Inferior parietal cortex (tissue), 1 donor: Measurements from ENCODE around the gene ICAM3.

ENCODE experiments used
- DNase-seq: peaks from one replicate; pipeline ENCODE4 v3.0.0-alpha.2; 2016; ENCODE audit errors: extremely low spot score

ICAM3 gene

GRCh38 chr19:10291554-10292205, 47.7 kb downstream of the ICAM3 start:
- no peak for DNase-seq

GRCh38 chr19:10290876-10291553, 48.4 kb downstream of the ICAM3 start:
- DNase-seq: no peak

DNA sequence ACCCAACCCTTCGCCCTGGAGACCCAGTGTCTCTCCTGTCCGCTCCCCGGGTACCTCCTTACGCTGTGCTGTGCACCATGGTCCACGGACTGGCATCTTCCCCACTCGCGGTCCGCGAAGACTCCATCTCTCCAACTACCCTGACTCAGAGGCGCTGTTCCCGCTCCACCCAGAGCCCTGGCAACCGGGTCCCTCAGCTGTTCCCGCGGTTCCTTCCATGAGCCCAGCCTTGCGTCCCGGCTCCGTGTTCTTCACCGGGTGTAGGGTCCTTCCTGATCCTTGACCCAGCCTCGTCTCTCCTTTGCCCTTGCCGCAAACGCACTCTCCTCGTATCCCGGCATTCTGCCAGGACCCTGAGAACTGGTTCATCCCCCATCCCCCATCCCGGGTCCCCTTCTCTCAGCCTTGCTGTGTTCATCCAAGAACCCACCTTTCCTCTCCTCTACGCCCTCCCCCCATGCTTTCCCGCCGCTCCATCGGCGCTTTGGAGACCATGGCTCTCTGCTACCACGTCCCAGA, 49.0 kb downstream of the ICAM3 start:
- no peak for DNase-seq

DNA sequence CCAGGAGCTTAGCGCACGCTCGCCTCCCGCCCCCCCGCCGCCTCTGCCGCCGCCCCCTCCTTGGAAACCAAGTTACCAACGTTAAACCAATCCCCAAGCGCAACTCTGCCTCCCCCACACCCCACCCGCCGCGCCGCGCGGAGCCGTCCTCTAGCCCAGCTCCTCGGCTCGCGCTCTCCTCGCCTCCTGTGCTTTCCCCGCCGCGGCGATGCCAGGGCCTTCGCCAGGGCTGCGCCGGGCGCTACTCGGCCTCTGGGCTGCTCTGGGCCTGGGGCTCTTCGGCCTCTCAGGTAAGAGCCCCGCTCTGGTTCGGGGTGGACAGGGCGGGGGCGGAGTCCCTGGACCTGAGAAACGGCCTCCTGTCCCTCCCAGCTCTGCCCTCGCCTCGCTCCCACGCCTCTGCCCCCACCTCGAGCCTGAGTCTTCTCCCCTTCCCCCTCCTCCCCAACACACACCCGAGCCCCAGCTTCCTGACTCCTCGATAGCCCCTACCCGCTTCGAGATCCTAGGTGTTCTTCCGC, 49.5 kb downstream of the ICAM3 start, which contains the start of gene ICAM5:
Gene ICAM5, plus strand, starts transcription at position 117 of the 521 bp plus-strand sequence. Its CDS starts 92 bp downstream, at position 209.
- no peak for DNase-seq

GRCh38 chr19:10289167-10289835, 50.1 kb downstream of the ICAM3 start:
- DNase-seq: peak; percentile 49

DNA sequence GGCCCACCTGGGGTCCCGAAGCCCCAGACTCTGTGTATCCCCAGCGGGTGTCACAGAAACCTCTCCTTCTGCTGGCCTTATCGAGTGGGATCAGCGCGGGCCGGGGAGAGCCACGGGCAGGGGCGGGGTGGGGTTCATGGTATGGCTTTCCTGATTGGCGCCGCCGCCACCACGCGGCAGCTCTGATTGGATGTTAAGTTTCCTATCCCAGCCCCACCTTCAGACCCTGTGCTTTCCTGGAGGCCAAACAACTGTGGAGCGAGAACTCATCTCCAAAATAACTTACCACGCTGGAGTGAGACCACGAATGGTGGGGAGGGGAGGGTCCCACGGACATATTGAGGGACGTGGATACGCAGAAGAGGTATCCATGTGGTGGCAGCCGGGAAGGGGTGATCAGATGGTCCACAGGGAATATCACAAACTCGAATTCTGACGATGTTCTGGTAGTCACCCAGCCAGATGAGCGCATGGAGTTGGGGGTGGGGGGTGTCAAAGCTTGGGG, 50.7 kb downstream of the ICAM3 start:
- DNase-seq: no peak

DNA sequence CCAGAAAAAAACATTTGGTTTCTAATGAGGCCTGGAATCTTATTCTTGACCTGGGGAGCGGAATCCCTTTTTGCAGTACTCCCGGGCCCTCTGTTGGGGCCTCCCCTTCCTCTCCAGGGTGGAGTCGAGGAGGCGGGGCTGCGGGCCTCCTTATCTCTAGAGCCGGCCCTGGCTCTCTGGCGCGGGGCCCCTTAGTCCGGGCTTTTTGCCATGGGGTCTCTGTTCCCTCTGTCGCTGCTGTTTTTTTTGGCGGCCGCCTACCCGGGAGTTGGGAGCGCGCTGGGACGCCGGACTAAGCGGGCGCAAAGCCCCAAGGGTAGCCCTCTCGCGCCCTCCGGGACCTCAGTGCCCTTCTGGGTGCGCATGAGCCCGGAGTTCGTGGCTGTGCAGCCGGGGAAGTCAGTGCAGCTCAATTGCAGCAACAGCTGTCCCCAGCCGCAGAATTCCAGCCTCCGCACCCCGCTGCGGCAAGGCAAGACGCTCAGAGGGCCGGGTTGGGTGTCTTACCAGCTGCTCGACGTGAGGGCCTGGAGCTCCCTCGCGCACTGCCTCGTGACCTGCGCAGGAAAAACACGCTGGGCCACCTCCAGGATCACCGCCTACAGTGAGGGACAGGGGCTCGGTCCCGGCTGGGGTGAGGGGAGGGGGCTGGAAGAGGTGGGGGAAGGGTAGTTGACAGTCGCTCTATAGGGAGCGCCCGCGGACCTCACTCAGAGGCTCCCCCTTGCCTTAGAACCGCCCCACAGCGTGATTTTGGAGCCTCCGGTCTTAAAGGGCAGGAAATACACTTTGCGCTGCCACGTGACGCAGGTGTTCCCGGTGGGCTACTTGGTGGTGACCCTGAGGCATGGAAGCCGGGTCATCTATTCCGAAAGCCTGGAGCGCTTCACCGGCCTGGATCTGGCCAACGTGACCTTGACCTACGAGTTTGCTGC, 52.4 kb downstream of the ICAM3 start, which contains the start of gene ICAM4:
Gene ICAM4, plus strand, starts transcription at position 153 of the 935 bp plus-strand sequence. Its CDS starts 58 bp downstream, at position 211.
- DNase-seq: no peak

- DNase-seq: no peak
These were observed 54.0 kb downstream of the ICAM3 start for GRCh38 chr19:10285393-10285792.

GRCh38 chr19:10284960-10285278, 54.5 kb downstream of the ICAM3 start:
- no peak for DNase-seq

- no peak for DNase-seq
These were observed 55.1 kb downstream of the ICAM3 start for GRCh38 chr19:10284065-10284959.
